Peyer's patch (tissue), 4 donors: Measurements from ENCODE around the gene ERLEC1. TPM values are rescaled to one million over a fixed set of nuclear protein-coding genes. Genes with fewer than 3 reads are reported as not detected.
"Not testable (repeated sequence)": the region's sequence is repeated elsewhere in the genome, so short reads cannot be mapped to it uniquely, and the experiment has no call there.

Source experiments
- DNase-seq, 3 donors: peaks; one replicate each; pipeline ENCODE4 v3.0.0-alpha.2; 2017 to 2019
- H3K27ac ChIP-seq, 4 donors: fragments of 200-600 bp; sonication (generic); one replicate each; pipeline ENCODE4 v1.5.1; 2016 to 2019
- H3K27me3 ChIP-seq, 2 donors: fragments of 200-600 bp; sonication (generic); one replicate each; pipeline ENCODE4 v1.5.1; 2019
- H3K36me3 ChIP-seq, 3 donors: fragments of 200-600 bp; sonication (generic); one replicate each; pipeline ENCODE4 v1.5.1; 2016 to 2019
- H3K4me1 ChIP-seq, 4 donors: fragments of 200-600 bp; sonication (generic); one replicate each; pipeline ENCODE4 v1.5.1; 2016 to 2019
- H3K4me3 ChIP-seq, 4 donors: fragments of 200-600 bp; sonication (generic); 1 replicate in 3 of 4; 2 replicates in 1 of 4; pipeline ENCODE4 v1.5.1; 2016 to 2019; ENCODE audit warnings: mild to moderate bottlenecking in 1 of 4
- H3K9me3 ChIP-seq, 4 donors: fragments of 200-600 bp; sonication (generic); one replicate each; pipeline ENCODE4 v1.5.1; 2016 to 2019; ENCODE audit warnings: mild to moderate bottlenecking in 1 of 4
- POLR2A ChIP-seq, 2 donors: fragments of 450-650 bp; IDR thresholded peaks; one replicate each; pipeline ENCODE4 v1.5.1; 2017; ENCODE audit warnings: antibody characterized with exemption in 2 of 2, mild to moderate bottlenecking in 2 of 2, moderate library complexity in 2 of 2
- total RNA-seq, 4 donors: library from RNA; depleted of rRNA; stranded (reverse); fragments of >200 nt; gene quantifications; one replicate each; pipeline ENCODE4 v1.1.0, GENCODE V29; 2016
- TF ChIP-seq, protein P1 (sequence below), 6 experiments: fragments of 450-650 bp in 4 of 6; fragments of 200-600 bp in 2 of 6; sonication (generic) in 1 of 6; IDR thresholded peaks; one replicate each; pipeline ENCODE4 v1.5.1; 2017 to 2019; ENCODE audit warnings: antibody characterized with exemption in 6 of 6, mild to moderate bottlenecking in 3 of 6, moderate library complexity in 1 of 6

The ERLEC1 gene
- total RNA-seq, 4 donors from 2014 or later: 28.1 to 69.3 (median 55.4) TPM

DNA sequence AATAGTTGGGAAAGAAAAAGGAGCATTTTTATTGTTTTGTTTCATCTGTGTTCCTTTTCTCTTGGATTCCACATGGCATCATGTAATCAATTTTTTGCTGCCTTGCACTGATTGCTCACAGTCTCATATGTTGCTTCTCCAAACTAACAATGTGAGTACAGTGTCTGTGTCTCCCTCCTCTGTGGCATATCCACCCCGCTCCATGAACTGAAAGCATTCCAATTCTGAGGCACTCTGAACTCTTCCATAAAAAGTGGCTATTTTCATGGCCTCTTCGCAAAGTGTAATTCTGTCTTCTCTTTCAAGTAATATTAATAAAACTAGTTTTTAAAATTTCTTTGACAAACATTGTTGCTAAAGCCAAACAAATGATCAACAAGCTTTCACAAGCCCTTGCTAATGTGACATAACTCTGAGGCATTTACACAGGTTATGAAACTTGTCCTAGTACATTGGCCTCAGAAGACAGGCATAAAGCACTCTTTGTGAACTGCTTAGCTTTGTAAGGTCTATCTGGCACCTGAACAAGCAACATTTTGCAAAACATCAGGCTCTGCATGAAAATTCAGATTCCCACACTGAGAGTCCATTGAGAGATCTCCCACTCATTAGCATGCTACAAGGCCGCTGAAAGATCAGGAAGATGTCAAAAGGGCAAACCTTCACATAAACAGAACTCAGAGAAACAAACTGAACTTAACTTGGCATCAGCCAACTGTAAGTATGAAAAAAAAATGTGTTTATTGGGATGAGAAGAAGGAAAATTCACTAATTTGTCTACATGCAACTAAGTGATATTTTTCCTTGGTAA, 39.9 kb downstream of the ERLEC1 start:
- Histone ChIP-seq H3K4me3 (no peak overlapping the region), H3K9me3 (no peaks in the 10 kb centered on the region), H3K4me1 (no peaks in the 10 kb centered on the region), H3K27me3 (no peaks in the 10 kb centered on the region), H3K36me3 (no peaks in the 10 kb centered on the region), H3K27ac (peak overlapping the region in 1 of 4 donors; percentile 23)
- DNase-seq: no peak
- no peak for TF ChIP-seq POLR2A (IDR thresholded peaks at IDR 0.05)

DNA sequence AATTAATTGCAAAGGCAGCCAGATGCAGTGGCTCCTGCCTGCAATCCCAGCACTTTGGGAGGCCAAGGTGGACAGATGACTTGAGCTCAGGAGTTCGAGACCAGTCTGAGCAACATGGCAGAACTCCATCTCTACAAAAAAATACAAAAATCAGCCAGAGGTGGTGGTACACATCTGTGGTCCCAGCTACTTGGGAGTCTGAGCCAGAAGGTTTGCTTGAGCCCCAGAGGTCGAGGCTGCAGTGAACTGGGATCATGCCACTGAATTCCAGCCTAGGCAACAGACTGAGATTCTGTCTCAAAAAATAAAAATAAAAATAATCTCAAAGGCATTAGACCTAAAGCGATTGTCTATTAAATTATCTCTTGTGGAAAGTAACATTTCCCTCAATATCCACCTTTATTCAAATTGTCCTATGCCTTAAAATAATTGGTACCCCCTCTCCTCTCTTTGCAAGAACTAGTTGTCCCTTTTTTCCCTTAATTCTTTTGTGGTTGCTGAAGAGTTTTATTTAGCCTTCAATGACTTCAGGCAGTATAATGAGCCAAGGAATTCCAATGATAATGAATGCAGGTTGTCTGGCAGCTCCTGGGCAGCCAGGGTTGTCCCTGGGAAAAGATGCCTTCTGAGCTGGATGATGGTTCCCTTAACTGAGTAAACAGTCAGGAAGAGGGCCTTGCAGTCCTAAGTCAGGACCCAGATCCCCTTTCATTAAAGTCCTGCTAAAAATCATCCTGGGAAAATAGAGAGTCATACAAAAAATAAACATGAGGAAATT, 40.7 kb downstream of the ERLEC1 start:
- no peak for DNase-seq
- no peaks in the 10 kb centered on the region for H3K27me3 ChIP-seq
- H3K27ac ChIP-seq: no peak overlapping the region
- no peaks in the 10 kb centered on the region for H3K36me3 ChIP-seq
- no peak for TF ChIP-seq POLR2A (IDR thresholded peaks at IDR 0.05)
- TF ChIP-seq, protein P1, sequence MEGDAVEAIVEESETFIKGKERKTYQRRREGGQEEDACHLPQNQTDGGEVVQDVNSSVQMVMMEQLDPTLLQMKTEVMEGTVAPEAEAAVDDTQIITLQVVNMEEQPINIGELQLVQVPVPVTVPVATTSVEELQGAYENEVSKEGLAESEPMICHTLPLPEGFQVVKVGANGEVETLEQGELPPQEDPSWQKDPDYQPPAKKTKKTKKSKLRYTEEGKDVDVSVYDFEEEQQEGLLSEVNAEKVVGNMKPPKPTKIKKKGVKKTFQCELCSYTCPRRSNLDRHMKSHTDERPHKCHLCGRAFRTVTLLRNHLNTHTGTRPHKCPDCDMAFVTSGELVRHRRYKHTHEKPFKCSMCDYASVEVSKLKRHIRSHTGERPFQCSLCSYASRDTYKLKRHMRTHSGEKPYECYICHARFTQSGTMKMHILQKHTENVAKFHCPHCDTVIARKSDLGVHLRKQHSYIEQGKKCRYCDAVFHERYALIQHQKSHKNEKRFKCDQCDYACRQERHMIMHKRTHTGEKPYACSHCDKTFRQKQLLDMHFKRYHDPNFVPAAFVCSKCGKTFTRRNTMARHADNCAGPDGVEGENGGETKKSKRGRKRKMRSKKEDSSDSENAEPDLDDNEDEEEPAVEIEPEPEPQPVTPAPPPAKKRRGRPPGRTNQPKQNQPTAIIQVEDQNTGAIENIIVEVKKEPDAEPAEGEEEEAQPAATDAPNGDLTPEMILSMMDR (IDR thresholded peaks at IDR 0.05): no peak
- no peaks in the 10 kb centered on the region for H3K4me1 ChIP-seq
- H3K9me3 ChIP-seq: no peaks in the 10 kb centered on the region
- no peak overlapping the region for H3K4me3 ChIP-seq

DNA sequence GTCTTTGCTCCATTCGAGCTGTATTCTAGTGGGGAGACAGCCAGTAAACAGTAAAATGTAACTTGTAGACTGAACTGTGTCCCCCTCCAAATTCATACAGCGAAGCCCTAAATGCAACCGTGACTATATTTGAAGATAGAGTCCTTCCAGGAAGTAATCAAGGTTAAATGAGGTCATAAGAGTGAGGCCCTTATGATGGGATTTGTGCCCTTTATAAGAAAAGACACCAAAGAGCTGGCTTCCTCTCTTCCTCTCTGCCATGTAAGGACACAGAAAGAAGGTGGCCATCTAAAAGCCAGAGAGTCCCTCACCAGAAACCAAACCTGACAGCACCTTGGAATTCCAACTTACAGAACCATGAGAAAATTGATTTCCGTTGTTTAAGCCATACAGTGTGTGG, 41.5 kb downstream of the ERLEC1 start:
- Histone ChIP-seq H3K36me3 (no peaks in the 10 kb centered on the region), H3K4me1 (no peaks in the 10 kb centered on the region), H3K4me3 (no peak overlapping the region), H3K27me3 (no peaks in the 10 kb centered on the region), H3K27ac (no peak overlapping the region), H3K9me3 (no peaks in the 10 kb centered on the region)
- TF ChIP-seq POLR2A (IDR thresholded peaks at IDR 0.05): no peak
- no peak for DNase-seq

DNA sequence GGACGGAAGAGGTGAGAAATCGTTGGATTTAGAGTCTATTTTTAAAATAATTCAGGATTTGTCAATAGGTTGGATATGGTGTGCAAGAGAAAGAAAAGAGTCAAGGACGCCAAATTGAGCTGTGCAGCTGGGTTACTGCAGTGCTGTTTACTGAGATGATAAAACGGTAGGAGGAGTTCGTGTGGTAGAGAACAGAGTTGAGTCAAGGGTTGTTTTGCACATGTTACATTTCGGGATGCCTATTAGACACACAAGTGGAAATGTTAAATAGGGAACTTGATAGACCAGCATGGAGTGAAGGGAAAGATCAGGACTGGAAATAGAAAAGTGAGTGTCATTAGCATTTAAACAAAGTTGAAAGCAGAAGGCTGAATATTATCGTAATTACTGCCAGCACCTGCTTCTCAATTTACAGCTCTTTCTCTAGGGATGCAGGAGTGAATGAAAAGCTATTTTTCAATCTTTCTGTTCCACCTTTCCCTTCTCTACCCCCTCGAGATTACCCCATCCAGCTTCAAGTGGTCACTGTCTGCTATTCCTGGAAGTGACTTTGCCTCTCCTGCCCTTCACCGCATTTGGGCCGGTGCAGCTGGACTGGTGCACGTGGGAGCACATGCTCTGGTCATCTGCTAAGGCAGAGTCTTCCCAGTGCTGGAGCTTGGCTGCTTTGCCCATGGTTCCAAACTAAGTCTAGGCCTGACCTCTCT, 42.6 kb downstream of the ERLEC1 start:
- H3K36me3 ChIP-seq: no peaks in the 10 kb centered on the region
- no peak for TF ChIP-seq POLR2A (IDR thresholded peaks at IDR 0.05)
- TF ChIP-seq, protein P1 (IDR thresholded peaks at IDR 0.05): no peak
- H3K9me3 ChIP-seq: no peaks in the 10 kb centered on the region
- no peak overlapping the region for H3K27ac ChIP-seq
- no peaks in the 10 kb centered on the region for H3K27me3 ChIP-seq
- no peak overlapping the region for H3K4me3 ChIP-seq
- H3K4me1 ChIP-seq: no peaks in the 10 kb centered on the region
- DNase-seq: no peak

DNA sequence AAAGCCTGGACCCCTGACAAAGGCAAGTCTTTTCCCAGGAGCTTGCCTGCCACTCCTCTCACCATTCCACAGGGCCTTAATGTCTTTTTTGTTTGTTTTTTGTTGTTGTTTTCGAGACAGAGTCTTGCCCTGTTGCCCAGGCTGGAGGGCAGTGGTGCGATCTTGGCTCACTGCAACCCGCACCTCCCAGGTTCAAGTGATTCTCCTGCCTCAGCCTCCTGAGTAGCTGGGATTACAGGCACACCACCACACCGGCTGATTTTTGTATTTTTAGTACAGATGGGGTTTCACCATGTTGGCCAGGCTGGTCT, 43.1 kb downstream of the ERLEC1 start:
- H3K4me3 ChIP-seq, H3K36me3 ChIP-seq, H3K27ac ChIP-seq, DNase-seq, H3K27me3 ChIP-seq, H3K9me3 ChIP-seq, H3K4me1 ChIP-seq: not testable (repeated sequence)

DNA sequence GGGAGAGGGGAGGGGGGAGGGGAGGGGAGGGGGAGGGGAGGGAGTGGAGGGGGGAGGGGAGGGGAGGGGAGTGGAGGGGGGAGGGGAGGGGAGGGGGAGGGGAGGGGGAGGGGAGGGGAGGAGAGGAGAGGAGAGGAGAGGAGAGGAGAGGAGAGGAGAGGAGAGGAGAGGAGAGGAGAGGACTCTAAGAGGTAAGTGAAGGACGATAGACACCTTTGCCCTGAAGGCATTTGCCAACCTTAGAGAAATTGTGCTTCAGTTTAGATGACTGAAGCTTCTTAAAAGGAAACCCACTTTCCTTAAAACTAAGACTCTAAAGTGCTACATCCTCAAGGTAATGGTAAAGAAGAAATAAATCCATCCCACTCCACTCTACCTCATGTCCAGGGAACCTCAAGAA, 53.7 kb downstream of the ERLEC1 start:
- Histone ChIP-seq H3K27ac (no peak overlapping the region), H3K4me1 (no peaks in the 10 kb centered on the region), H3K36me3 (no peaks in the 10 kb centered on the region), H3K9me3 (no peaks in the 10 kb centered on the region), H3K27me3 (no peaks in the 10 kb centered on the region), H3K4me3 (no peak overlapping the region)
- DNase-seq: no peak
- TF ChIP-seq, protein P1 (IDR thresholded peaks at IDR 0.05): no peak
- TF ChIP-seq POLR2A (IDR thresholded peaks at IDR 0.05): no peak

DNA sequence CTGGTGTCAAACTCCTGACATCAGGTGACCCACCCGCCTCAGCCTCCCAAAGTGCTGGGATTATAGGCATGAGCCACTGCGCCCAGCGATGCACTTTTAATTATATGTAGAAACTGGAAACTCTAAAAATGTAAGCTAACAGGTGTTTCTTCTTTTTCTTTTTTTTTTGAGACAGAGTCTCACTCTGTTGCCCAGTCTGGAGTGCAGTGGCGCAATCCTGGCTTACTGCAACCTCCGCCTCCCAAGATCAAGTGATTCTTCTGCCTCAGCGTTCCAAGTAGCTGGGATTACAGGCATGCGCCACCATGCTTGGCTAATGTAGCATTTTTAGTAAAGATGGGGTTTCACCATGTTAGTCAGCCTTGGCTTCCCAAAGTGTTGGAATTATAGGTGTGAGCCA, 54.8 kb downstream of the ERLEC1 start:
- not testable (repeated sequence) for H3K36me3 ChIP-seq, H3K27me3 ChIP-seq, DNase-seq, H3K4me1 ChIP-seq, H3K27ac ChIP-seq, H3K9me3 ChIP-seq, H3K4me3 ChIP-seq
